A673 (cell line): Measurements from ENCODE around the gene NAV2. TPM values are rescaled to one million over a fixed set of nuclear protein-coding genes. Genes with fewer than 3 reads are reported as not detected.

ENCODE experiments used
- BruUV-seq: library from RNA; stranded (reverse); fragments of 400-500 nt; replicated peaks from 2 replicates; lab custom pipeline; 2021; lab: Mats Ljungman, UMichigan
- CTCF ChIA-PET: fragments of 300-600 bp; sonication (Branson Sonifier 250); formaldehyde crosslinking; loops from one replicate; lab custom pipeline; 2022; ENCODE audit warnings: antibody characterized with exemption; lab: Charles Lee
- POLR2A ChIA-PET: fragments of 300-600 bp; sonication (Branson Sonifier 250); formaldehyde crosslinking; loops from one replicate; lab custom pipeline; 2022; ENCODE audit warnings: antibody characterized with exemption; ENCODE audit not compliant: low non-redundant PET; lab: Charles Lee
- DNase-seq: peaks from one replicate; pipeline ENCODE4 v3.0.0-alpha.2; 2015; ENCODE audit warnings: low spot score
- H3K27ac ChIP-seq: fragments of 200-600 bp; sonication (generic); 2 replicates; pipeline ENCODE4 v1.5.1; 2016; ENCODE audit warnings: mixed run types, low read depth, mild to moderate bottlenecking, mixed read lengths, antibody characterized with exemption, low read length; ENCODE audit not compliant: poor library complexity, severe bottlenecking
- H3K27me3 ChIP-seq: fragments of 200-600 bp; sonication (generic); replicated peaks from 2 replicates; pipeline ENCODE4 v1.6.1; 2017; ENCODE audit warnings: mixed run types, low read depth, mild to moderate bottlenecking, mixed read lengths, antibody characterized with exemption, low read length; ENCODE audit not compliant: insufficient read depth, poor library complexity
- H3K36me3 ChIP-seq: fragments of 200-600 bp; sonication (generic); 2 replicates; pipeline ENCODE4 v1.6.1; 2016; ENCODE audit warnings: mixed run types, mild to moderate bottlenecking, mixed read lengths, antibody characterized with exemption, low read length; ENCODE audit not compliant: insufficient read depth, poor library complexity, severe bottlenecking
- H3K4me1 ChIP-seq: fragments of 200-600 bp; sonication (generic); 2 replicates; pipeline ENCODE4 v1.6.1; 2017; ENCODE audit warnings: mixed run types, mild to moderate bottlenecking, mixed read lengths, antibody characterized with exemption, low read length; ENCODE audit not compliant: insufficient read depth, poor library complexity, severe bottlenecking
- H3K4me3 ChIP-seq: fragments of 200-600 bp; sonication (generic); 2 replicates; pipeline ENCODE4 v1.5.1; 2016; ENCODE audit warnings: low read depth, mixed run types, mild to moderate bottlenecking, mixed read lengths, low read length; ENCODE audit not compliant: poor library complexity, severe bottlenecking
- H3K9me3 ChIP-seq: fragments of 200-600 bp; sonication (generic); 2 replicates; pipeline ENCODE4 v1.6.1; 2016; ENCODE audit warnings: mixed run types, low read depth, mild to moderate bottlenecking, mixed read lengths, antibody characterized with exemption, low read length; ENCODE audit not compliant: poor library complexity, severe bottlenecking
- CTCF ChIP-seq: fragments of 300-800, 200-600 bp; sonication (generic); conservative IDR thresholded peaks from 2 replicates; pipeline ENCODE4 v1.5.1; 2017; ENCODE audit warnings: low read depth, mild to moderate bottlenecking, antibody characterized with exemption, low read length, moderate library complexity, mixed read lengths
- EZH2 ChIP-seq: fragments of 200-600 bp; sonication (generic); IDR thresholded peaks from 2 replicates; pipeline ENCODE4 v1.6.1; 2017; ENCODE audit warnings: borderline replicate concordance, low read depth, mild to moderate bottlenecking, mixed read lengths, antibody characterized with exemption, low read length; ENCODE audit not compliant: poor library complexity, severe bottlenecking
- intact Hi-C: fragments of 100-400 bp; cut with micrococcal nuclease; formaldehyde crosslinking; loops from one replicate; pipeline ENCODE4 v1.10.0; 2022; ENCODE audit not compliant: unreplicated experiment
- total RNA-seq: library from RNA; stranded (reverse); gene quantifications from 2 replicates; pipeline ENCODE4 v1.2.3, GENCODE V29; 2021

Gene NAV2
- total RNA-seq, 1 experiment from 2014 or later, result not detected

GRCh38 chr11:20042045-20042639, 329.5 kb downstream of the NAV2 start:
- CTCF ChIA-PET, result no interaction called here
- POLR2A ChIA-PET, result no interaction called here
- H3K27me3 ChIP-seq, result peaks cover 10% of the 10 kb centered on the region
- TF ChIP-seq EZH2 (no peak), CTCF (no peak)
- no TSS peak for BruUV-seq
- DNase-seq, result no peak
- no peaks in the 10 kb centered on the region for H3K36me3 ChIP-seq
- intact Hi-C loops, result no loop called here
- no peaks in the 10 kb centered on the region for H3K9me3 ChIP-seq
- H3K4me3 ChIP-seq, result no peak overlapping the region
- H3K4me1 ChIP-seq, result no peaks in the 10 kb centered on the region
- no peak overlapping the region for H3K27ac ChIP-seq

GRCh38 chr11:20042811-20043341, 330.2 kb downstream of the NAV2 start:
- TF ChIP-seq CTCF, result no peak
- no peak for TF ChIP-seq EZH2
- Histone ChIP-seq H3K4me3 (no peak overlapping the region), H3K27me3 (peaks cover 10% of the 10 kb centered on the region), H3K36me3 (no peaks in the 10 kb centered on the region), H3K9me3 (no peaks in the 10 kb centered on the region), H3K27ac (no peak overlapping the region), H3K4me1 (no peaks in the 10 kb centered on the region)
- intact Hi-C loops, result no loop called here
- BruUV-seq, result no TSS peak
- CTCF ChIA-PET, result no interaction called here
- POLR2A ChIA-PET, result no interaction called here
- no peak for DNase-seq

GRCh38 chr11:20043992-20044391, 331.4 kb downstream of the NAV2 start:
- intact Hi-C loops, result no loop called here
- Histone ChIP-seq H3K27me3 (peaks cover 7% of the 10 kb centered on the region), H3K4me3 (no peak overlapping the region), H3K4me1 (no peaks in the 10 kb centered on the region), H3K9me3 (no peaks in the 10 kb centered on the region), H3K36me3 (no peaks in the 10 kb centered on the region), H3K27ac (no peak overlapping the region)
- BruUV-seq, result no TSS peak
- TF ChIP-seq EZH2 (no peak), CTCF (no peak)
- POLR2A ChIA-PET, result no interaction called here
- CTCF ChIA-PET, result no interaction called here
- no peak for DNase-seq
